ENCODE results near the gene FALEC. TPM values are rescaled to one million over a fixed set of nuclear protein-coding genes. Genes with fewer than 3 reads are reported as not detected.

The FALEC gene
- polyA plus RNA-seq, 1 donor from 2014 or later, result not detected

GRCh38 chr1:150532860-150533259 lies 17.3 kb downstream of the FALEC start:
- H2AFZ ChIP-seq (ENCODE audit: low read depth, low read length), result no peak overlapping the region
- H3K4me2 ChIP-seq (ENCODE audit: low read length), result no peak overlapping the region
- H3K9me2 ChIP-seq (ENCODE audit: insufficient read depth, low read length), result no peaks in the 10 kb centered on the region
- TF ChIP-seq SMC3 (conservative IDR thresholded peaks at IDR 0.05; ENCODE audit: poor library complexity) (no peak), REST (IDR thresholded peaks at IDR 0.05; ENCODE audit: borderline replicate concordance) (no peak), TAF1 (IDR thresholded peaks at IDR 0.05; ENCODE audit: low read depth) (no peak), EP300 (conservative IDR thresholded peaks at IDR 0.05; ENCODE audit: poor library complexity, severe bottlenecking) (no peak), EZH2 (IDR thresholded peaks at IDR 0.05; ENCODE audit: borderline replicate concordance, insufficient read depth, low read length, poor library complexity, severe bottlenecking) (no peak), MXI1 (conservative IDR thresholded peaks at IDR 0.05; ENCODE audit: poor library complexity, severe bottlenecking) (no peak), RAD21 (conservative IDR thresholded peaks at IDR 0.05) (no peak), POLR2AphosphoS5 (IDR thresholded peaks at IDR 0.05) (no peak)
- TF ChIP-seq, protein P1, sequence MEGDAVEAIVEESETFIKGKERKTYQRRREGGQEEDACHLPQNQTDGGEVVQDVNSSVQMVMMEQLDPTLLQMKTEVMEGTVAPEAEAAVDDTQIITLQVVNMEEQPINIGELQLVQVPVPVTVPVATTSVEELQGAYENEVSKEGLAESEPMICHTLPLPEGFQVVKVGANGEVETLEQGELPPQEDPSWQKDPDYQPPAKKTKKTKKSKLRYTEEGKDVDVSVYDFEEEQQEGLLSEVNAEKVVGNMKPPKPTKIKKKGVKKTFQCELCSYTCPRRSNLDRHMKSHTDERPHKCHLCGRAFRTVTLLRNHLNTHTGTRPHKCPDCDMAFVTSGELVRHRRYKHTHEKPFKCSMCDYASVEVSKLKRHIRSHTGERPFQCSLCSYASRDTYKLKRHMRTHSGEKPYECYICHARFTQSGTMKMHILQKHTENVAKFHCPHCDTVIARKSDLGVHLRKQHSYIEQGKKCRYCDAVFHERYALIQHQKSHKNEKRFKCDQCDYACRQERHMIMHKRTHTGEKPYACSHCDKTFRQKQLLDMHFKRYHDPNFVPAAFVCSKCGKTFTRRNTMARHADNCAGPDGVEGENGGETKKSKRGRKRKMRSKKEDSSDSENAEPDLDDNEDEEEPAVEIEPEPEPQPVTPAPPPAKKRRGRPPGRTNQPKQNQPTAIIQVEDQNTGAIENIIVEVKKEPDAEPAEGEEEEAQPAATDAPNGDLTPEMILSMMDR (IDR thresholded peaks at IDR 0.05; ENCODE audit: poor library complexity, severe bottlenecking), result no peak
- H3F3A ChIP-seq (ENCODE audit: insufficient read depth, low read length, poor library complexity, severe bottlenecking), result no peaks in the 10 kb centered on the region
- no peaks in the 10 kb centered on the region for H4K20me1 ChIP-seq (ENCODE audit: insufficient read depth)
- no peak overlapping the region for H3K9ac ChIP-seq (ENCODE audit: low read length)
- H3K4me3 ChIP-seq (ENCODE audit: low read length), result no peak overlapping the region
- no peaks in the 10 kb centered on the region for H3K36me3 ChIP-seq (ENCODE audit: insufficient read depth, low read length)
- H3K27me3 ChIP-seq (ENCODE audit: insufficient read depth, low read depth, low read length), result no peaks in the 10 kb centered on the region
- H3K9me3 ChIP-seq (ENCODE audit: low read length), result no peaks in the 10 kb centered on the region
- H3K79me2 ChIP-seq (replicated peaks; ENCODE audit: insufficient read depth, low read length), result no peaks in the 10 kb centered on the region
- no peak overlapping the region for H3K27ac ChIP-seq (ENCODE audit: low read length)

DNA sequence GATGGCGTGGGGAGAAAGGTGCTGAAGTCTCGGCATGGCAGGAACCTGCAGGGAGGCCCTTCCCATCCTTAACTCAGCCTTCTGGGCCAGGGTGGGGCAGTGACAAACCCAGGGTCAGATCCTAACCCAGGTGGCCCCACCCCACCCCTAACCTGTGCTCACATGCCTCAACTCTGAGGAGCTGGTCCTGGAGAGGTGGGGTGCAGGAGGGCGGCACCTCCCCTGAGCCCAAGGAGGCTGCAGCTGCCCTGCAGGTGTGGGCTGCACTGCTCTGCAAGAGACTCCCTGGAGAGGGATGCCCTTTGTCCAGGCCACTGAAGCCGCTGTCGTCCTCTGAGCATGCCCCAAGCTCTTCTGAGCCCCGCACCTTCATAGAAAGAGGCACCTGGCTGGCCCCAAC lies 18.4 kb downstream of the FALEC start:
- TF ChIP-seq SMC3 (conservative IDR thresholded peaks at IDR 0.05; ENCODE audit: poor library complexity), result no peak
- TF ChIP-seq POLR2AphosphoS5 (IDR thresholded peaks at IDR 0.05), result no peak
- no peak for TF ChIP-seq EP300 (conservative IDR thresholded peaks at IDR 0.05; ENCODE audit: poor library complexity, severe bottlenecking)
- TF ChIP-seq, protein P1 (IDR thresholded peaks at IDR 0.05; ENCODE audit: poor library complexity, severe bottlenecking), result no peak
- no peak for TF ChIP-seq MXI1 (conservative IDR thresholded peaks at IDR 0.05; ENCODE audit: poor library complexity, severe bottlenecking)
- TF ChIP-seq TAF1 (IDR thresholded peaks at IDR 0.05; ENCODE audit: low read depth), result no peak
- TF ChIP-seq REST (IDR thresholded peaks at IDR 0.05; ENCODE audit: borderline replicate concordance), result no peak
- TF ChIP-seq EZH2 (IDR thresholded peaks at IDR 0.05; ENCODE audit: borderline replicate concordance, insufficient read depth, low read length, poor library complexity, severe bottlenecking), result no peak
- no peak for TF ChIP-seq RAD21 (conservative IDR thresholded peaks at IDR 0.05)
- Histone ChIP-seq H3K9me3 (ENCODE audit: low read length) (no peaks in the 10 kb centered on the region), H3K27me3 (ENCODE audit: insufficient read depth, low read depth, low read length) (no peaks in the 10 kb centered on the region), H2AFZ (ENCODE audit: low read depth, low read length) (no peak overlapping the region), H3K79me2 (replicated peaks; ENCODE audit: insufficient read depth, low read length) (no peaks in the 10 kb centered on the region), H3K4me3 (ENCODE audit: low read length) (no peak overlapping the region), H3K4me2 (ENCODE audit: low read length) (no peak overlapping the region), H3K9me2 (ENCODE audit: insufficient read depth, low read length) (no peaks in the 10 kb centered on the region), H3K9ac (ENCODE audit: low read length) (no peak overlapping the region), H3K27ac (ENCODE audit: low read length) (no peak overlapping the region), H4K20me1 (ENCODE audit: insufficient read depth) (no peaks in the 10 kb centered on the region), H3K36me3 (ENCODE audit: insufficient read depth, low read length) (no peaks in the 10 kb centered on the region), H3F3A (ENCODE audit: insufficient read depth, low read length, poor library complexity, severe bottlenecking) (no peaks in the 10 kb centered on the region)
